Measurements from ENCODE around the gene HOXC9. TPM values are rescaled to one million over a fixed set of nuclear protein-coding genes. Genes with fewer than 3 reads are reported as not detected.

Gene HOXC9
- total and polyA plus RNA-seq, 2 of the 8 experiments (the other 6 are each of a cell fraction or from before 2014, with no cell fraction given): not detected

GRCh38 chr12:54024127-54024526 lies 24.2 kb downstream of the HOXC9 start:
- H3K23me2 ChIP-seq (ENCODE audit: low read depth, low read length): no peaks in the 10 kb centered on the region; the same call in 1 of the 2 replicates
- H2BK12ac ChIP-seq (ENCODE audit: low read depth, low read length): no peak overlapping the region
- H2BK5ac ChIP-seq (ENCODE audit: low read depth, low read length): no peak overlapping the region
- no peaks in the 10 kb centered on the region for H3K9me3 ChIP-seq (ENCODE audit: insufficient read depth in 2 of 2, low read depth in 1 of 2, low read length in 1 of 2)
- 7% methylated on average over 17 of the region's 17 CpGs; no CpG with 5 or more reads in 1 of the 2 experiments for WGBS, 2 experiments (ENCODE audit: extremely low coverage in 1 of 2, insufficient coverage in 1 of 2, insufficient read length in 1 of 2, insufficient replicate concordance in 2 of 2, low coverage in 1 of 2, low lambda C conversion rate in 2 of 2, missing lambda C conversion rate in 1 of 2)
- H3K27ac ChIP-seq (ENCODE audit: low read depth, low read length): no peak overlapping the region
- no peak overlapping the region for H4K91ac ChIP-seq (replicated peaks; ENCODE audit: insufficient read length, low read length)
- H3K4me2 ChIP-seq (ENCODE audit: insufficient read depth in 1 of 2, low read depth in 2 of 2, low read length in 2 of 2): no peak overlapping the region
- H2AFZ ChIP-seq (ENCODE audit: low read length): no peak overlapping the region
- ChIA-PET CTCF (ENCODE audit: partially characterized antibody) (interaction anchor here (0.8 to 12.5 kb wide), 23 partner anchors 9 to 354 kb away, joined by 3 to 172 read pairs (median 5); partner anchors contain the start of genes HOXC10, HOXC4, HOXC5 and HOXC8), POLR2A (ENCODE audit: partially characterized antibody) (interaction anchor here (0.8 to 1.4 kb wide), 5 partner anchors 10 to 39 kb away, joined by 3 read pairs; partner anchors contain the start of gene HOXC10)
- H2BK15ac ChIP-seq (ENCODE audit: low read length): 0 out of 2 replicates have a peak overlapping the region, but pooled peaks have one; percentile 10
- no peak overlapping the region for H3K18ac ChIP-seq (ENCODE audit: extremely low read depth, low read length)
- no peak overlapping the region for H3K14ac ChIP-seq (ENCODE audit: insufficient read length)
- TF ChIP-seq SUZ12 (IDR thresholded peaks at IDR 0.05; ENCODE audit: low read length): peak; percentile 96
- peak; percentile 41 for TF ChIP-seq CTBP2 (IDR thresholded peaks at IDR 0.05; ENCODE audit: borderline replicate concordance, insufficient read depth, insufficient read length, low read length)
- peak; percentile 88 for TF ChIP-seq EZH2 (IDR thresholded peaks at IDR 0.05; ENCODE audit: low read depth, low read length, severe bottlenecking)
- no peak for TF ChIP-seq RAD21 (IDR thresholded peaks at IDR 0.05 in 1 of 2, conservative IDR thresholded peaks at IDR 0.05 in 1 of 2; ENCODE audit: low read depth in 2 of 2, low read length in 2 of 2)
- no peak for TF ChIP-seq GABPA (IDR thresholded peaks at IDR 0.05; ENCODE audit: borderline replicate concordance, insufficient read depth, low read length)
- no peak for TF ChIP-seq FOSL1 (IDR thresholded peaks at IDR 0.05; ENCODE audit: insufficient read depth, low read depth, low read length)
- H3K56ac ChIP-seq (replicated peaks; ENCODE audit: insufficient read length, low read depth, low read length): no peak overlapping the region
- H4K20me1 ChIP-seq (replicated peaks in 1 of 2; ENCODE audit: control insufficient read depth in 1 of 2, insufficient read depth in 2 of 2, low read length in 2 of 2): peaks cover 14 to 30% of the 10 kb centered on the region in 2 experiments
- no peaks in the 10 kb centered on the region for H3K79me1 ChIP-seq (ENCODE audit: low read depth, low read length)
- H3K4me1 ChIP-seq (replicated peaks in 1 of 4; ENCODE audit: control insufficient read depth in 3 of 4, insufficient read depth in 4 of 4, low read length in 3 of 4): peaks cover 0 to 6% (median under 1%) of the 10 kb centered on the region in 4 experiments; a peak in 3 of 7 replicates
- no peak overlapping the region for H3K9ac ChIP-seq (replicated peaks in 1 of 4; ENCODE audit: extremely low read depth in 1 of 4, low read depth in 3 of 4, low read length in 3 of 4)
- no peak overlapping the region for H4K5ac ChIP-seq (ENCODE audit: insufficient read length, low read depth, low read length)
- H3K27me3 ChIP-seq (replicated peaks in 1 of 4; ENCODE audit: control insufficient read depth in 3 of 4, extremely low read depth in 1 of 4, insufficient read depth in 3 of 4, low read length in 3 of 4): peaks cover 97 to 100% (median 100%) of the 10 kb centered on the region in 4 experiments
- H3K23ac ChIP-seq (ENCODE audit: insufficient read length): no peak overlapping the region
- H3K4me3 ChIP-seq (ENCODE audit: extremely low read depth in 1 of 4, insufficient read depth in 2 of 4, low read depth in 3 of 4, low read length in 4 of 4): no peak overlapping the region
- no peaks in the 10 kb centered on the region for H3K79me2 ChIP-seq (ENCODE audit: control insufficient read depth in 1 of 2, insufficient read depth in 2 of 2, low read length in 2 of 2)
- DNase-seq (ENCODE audit: low read depth in 1 of 2, low spot score in 2 of 2) (no peak), FAIRE-seq (no peak)
- H2BK20ac ChIP-seq (ENCODE audit: low read length): no peak overlapping the region
- H2AK5ac ChIP-seq (ENCODE audit: low read depth, low read length): peak overlapping the region; percentile 53; the same call in 1 of the 2 replicates
- no peak overlapping the region for H2BK120ac ChIP-seq (replicated peaks; ENCODE audit: low read depth, low read length)
- no peaks in the 10 kb centered on the region; a peak in 1 of 8 replicates for H3K36me3 ChIP-seq (ENCODE audit: control insufficient read depth in 2 of 4, insufficient read depth in 4 of 4, low read length in 3 of 4)
- no peak overlapping the region for H3K4ac ChIP-seq (replicated peaks; ENCODE audit: insufficient read length, low read depth, low read length)
- H4K8ac ChIP-seq (ENCODE audit: extremely low read depth, insufficient read depth, low read length): no peak overlapping the region
